Left colon (tissue), 2 donors: ENCODE data around the gene IFRD2. TPM values are rescaled to one million over a fixed set of nuclear protein-coding genes. Genes with fewer than 3 reads are reported as not detected.

Source experiments
- ATAC-seq: fragments of 200-7000 bp; cut with Tn5 transposase; one replicate; pipeline ENCODE4 v1.9.1; 2020; ENCODE audit warnings: mild to moderate bottlenecking, moderate library complexity
- DNase-seq, 2 donors: peaks; one replicate each; pipeline ENCODE4 v3.0.0-alpha.2; 2020
- intact Hi-C, 2 donors: fragments of 100-400 bp; cut with DNase I in 1 of 2; cut with micrococcal nuclease in 1 of 2; formaldehyde crosslinking; loops; one replicate each; pipeline versions ENCODE4 v1.11.2 to v1.14.0; 2022; cut with DNase I, micrococcal nuclease
- long read RNA-seq: library from polyadenylated mRNA; unstranded; transcript quantifications from one replicate; pipeline ENCODE4 v2.0.0, GENCODE V29; 2021
- total RNA-seq, 2 donors: library from RNA; stranded (reverse); fragmentation: NEBNext Ultra II Directional; extraction: Animal tissue kit (Norgen Biotek cat#: 25700); gene quantifications; one replicate each; pipeline ENCODE4 v1.2.1, GENCODE V29; 2021
- donor health status: DM: no; HTN: no; CAD: no.
- donor health status: DM: yes; HTN: yes; CAD: no.

Gene IFRD2, protein sequence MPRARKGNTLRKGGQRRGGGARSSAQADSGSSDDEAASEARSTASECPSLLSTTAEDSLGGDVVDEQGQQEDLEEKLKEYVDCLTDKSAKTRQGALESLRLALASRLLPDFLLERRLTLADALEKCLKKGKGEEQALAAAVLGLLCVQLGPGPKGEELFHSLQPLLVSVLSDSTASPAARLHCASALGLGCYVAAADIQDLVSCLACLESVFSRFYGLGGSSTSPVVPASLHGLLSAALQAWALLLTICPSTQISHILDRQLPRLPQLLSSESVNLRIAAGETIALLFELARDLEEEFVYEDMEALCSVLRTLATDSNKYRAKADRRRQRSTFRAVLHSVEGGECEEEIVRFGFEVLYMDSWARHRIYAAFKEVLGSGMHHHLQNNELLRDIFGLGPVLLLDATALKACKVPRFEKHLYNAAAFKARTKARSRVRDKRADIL
- 10 to 100 TPM; 48.8 to 68.6 TPM for total RNA-seq
- long read RNA-seq, transcript IFRD2-202 (12 exons, 2,109 nt) = major isoform, 168 of 240 reads
- long read RNA-seq, partial matches to known transcripts = 22 of 240 reads
- long read RNA-seq, other reads (novel, unspliced or antisense) = 49 of 240 reads

DNA sequence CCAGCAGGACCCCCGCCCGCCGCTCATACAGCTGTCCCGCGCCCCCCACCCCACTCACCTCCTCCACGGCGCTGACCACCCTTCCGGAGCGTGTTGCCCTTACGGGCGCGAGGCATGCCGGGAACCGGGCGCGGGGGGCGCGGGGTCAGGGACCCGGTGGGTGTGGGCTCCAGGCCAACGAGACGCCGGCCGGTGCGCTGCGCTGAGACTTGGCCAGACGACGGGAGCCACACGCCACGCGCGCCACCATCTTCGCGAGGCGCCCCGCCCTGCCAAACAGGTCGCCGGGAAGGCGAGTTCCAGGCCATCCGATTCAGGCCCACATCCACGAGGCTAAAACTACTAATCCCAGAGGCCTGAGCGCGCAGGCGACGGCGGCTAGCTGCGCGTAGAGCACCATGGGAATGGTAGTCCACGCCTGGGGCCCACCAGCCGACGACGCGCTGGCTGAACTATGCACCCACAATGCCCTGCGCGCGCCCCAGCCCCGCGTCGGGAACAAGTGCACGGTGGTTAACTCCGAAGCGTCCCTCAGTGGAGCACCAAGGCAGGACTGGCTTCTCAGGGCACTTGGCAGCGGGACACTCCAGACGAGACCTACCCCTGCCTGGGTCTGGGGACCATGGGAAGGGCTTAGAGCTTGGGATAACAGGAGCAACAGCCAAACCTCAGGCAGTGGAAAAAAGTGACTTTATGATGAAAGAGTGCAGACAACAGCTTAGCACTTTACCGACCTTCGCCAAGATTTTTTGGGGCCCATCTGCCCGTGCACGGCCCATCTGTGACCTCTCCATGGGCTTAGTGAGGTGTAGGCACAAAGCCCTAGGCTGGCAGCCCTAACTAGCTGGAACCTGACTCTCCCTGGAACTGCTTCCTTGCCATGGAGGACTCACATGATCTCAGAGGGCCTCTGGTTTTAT, at the start of gene IFRD2:
Gene IFRD2, minus strand, starts transcription at position 271 of the 920 bp plus-strand sequence. Its CDS starts 155 bp downstream, at position 116.
- intact Hi-C loops = no loop called here
- ATAC-seq = peak; percentile 88

DNA sequence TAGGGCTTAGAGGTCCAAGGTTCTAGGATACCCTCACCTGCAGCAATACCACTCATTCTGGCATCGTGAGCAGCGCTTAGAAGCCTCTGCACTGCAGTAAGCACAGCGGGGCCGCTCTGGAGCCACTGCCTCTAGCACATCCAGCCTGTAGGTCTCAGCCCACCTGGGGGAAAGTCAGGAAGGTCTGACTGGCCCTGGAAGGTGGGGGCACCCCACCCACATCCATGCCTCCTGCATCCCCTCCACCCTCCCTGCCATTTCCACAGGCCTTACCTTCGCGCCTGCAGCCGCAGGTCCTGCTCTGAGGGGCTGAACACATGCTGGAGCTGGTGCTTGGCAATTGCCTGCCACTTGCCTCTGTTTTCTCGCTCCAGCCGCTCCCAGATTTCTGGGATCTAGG, 49.3 kb upstream of the IFRD2 start:
- DNase-seq = no peak

More for the DNA sequence above, at the start of gene IFRD2:
- DNase-seq = peak; percentile 97 to 98

DNA sequence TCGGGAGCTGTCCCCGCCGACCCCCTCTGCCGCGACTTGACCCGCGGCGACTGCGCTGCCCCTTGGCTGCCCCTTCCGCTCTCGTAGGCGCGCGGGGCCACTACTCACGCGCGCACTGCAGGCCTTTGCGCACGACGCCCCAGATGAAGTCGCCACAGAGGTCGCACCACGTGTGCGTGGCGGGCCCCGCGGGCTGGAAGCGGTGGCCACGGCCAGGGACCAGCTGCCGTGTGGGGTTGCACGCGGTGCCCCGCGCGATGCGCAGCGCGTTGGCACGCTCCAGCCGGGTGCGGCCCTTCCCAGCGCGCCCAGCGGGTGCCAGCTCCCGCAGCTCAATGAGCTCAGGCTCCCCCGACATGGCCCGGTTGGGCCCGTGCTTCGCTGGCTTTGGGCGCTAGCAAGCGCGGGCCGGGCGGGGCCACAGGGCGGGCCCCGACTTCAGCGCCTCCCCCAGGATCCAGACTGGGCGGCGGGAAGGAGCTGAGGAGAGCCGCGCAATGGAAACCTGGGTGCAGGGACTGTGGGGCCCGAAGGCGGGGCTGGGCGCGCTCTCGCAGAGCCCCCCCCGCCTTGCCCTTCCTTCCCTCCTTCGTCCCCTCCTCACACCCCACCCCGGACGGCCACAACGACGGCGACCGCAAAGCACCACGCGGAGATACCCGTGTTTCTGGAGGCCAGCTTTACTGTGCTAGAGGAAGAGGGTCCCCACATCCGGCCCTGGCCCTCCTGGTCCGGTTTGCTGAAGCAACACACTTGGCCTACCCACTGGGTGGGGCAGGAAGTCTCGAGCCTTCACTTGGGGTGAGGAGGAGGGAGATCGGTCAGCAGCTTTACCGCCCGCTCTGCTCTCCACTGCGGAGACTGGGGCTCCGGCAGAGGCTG, 48.5 kb upstream of the IFRD2 start, which contains the start of gene RASSF1:
Gene RASSF1, minus strand, starts transcription at position 389 of the 882 bp plus-strand sequence. Its CDS starts 31 bp downstream, at position 358.
- intact Hi-C loops = no loop called here
- ATAC-seq (peak; percentile 33), DNase-seq (peak; percentile 79 to 84)

More for the DNA sequence above, 49.3 kb upstream of the IFRD2 start:
- intact Hi-C loops = no loop called here
- ATAC-seq = no peak

DNA sequence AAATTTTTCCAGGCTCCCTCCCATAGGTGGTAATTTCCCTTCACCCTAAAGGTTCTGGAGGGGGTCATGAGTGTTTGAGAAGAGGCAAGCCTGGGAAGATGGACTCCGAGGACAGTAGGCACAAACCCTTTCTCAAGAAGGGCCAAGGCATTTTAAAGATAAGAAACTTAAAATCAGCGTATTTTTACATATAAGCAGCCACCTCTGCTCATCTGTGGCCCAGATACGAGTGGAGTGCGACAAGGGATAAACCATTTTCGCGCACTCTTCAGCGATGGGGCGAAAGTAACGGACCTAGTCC, 47.9 kb upstream of the IFRD2 start:
- ATAC-seq = no peak
- no peak for DNase-seq
- intact Hi-C loops = no loop called here

DNA sequence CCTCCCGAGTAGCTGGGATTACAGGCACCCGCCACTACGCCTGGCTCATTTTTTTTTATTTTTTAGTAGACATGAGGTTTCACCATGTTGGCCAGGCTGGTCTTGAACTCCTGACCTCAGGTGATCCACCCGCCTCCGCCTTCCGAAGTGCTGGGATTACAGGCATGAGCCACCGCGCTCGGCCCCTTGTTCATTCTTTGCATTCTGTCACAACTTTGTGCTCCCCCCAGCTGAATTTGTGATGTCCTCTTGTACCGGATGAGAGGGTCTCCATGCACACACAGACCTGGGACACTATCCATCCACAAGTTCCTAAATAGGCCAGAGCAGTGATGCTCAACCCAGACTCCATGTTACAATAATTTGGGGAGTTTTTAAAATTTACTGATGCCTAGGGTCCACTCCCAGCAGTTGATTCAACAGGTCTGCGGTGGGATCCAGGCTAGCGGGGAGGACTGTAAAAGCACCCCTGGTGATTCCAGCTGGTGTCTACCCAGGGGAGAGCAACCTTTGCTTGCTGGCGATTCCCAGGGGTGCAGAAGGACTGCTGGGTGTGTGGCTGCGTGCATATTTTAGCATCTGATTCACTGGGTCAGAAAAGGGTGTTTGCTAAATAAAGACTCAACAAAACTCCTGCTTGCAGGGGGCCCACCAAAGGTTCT, 47.4 kb upstream of the IFRD2 start:
- intact Hi-C loops = no loop called here
- DNase-seq (no peak), ATAC-seq (no peak)

DNA sequence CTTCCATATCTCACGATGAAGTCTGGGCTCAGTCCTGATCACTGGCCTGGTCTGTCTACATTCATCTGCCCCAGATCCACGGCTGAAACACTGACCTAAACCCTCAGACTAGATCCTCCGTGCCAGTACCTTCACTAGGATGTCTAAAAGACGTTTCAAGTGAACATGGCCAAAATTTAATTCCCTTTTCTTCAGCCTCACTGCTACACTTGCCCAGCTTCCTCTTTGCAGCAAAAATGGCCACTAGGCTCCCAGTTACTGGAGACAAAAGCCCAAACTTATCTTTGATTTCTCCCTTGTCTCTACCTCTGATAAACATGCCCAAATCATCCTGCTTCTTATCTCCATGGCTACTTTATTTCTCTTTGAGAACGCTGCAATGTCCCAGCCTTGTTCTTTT, 46.7 kb upstream of the IFRD2 start:
- ATAC-seq = no peak
- intact Hi-C loops = no loop called here
- no peak for DNase-seq

DNA sequence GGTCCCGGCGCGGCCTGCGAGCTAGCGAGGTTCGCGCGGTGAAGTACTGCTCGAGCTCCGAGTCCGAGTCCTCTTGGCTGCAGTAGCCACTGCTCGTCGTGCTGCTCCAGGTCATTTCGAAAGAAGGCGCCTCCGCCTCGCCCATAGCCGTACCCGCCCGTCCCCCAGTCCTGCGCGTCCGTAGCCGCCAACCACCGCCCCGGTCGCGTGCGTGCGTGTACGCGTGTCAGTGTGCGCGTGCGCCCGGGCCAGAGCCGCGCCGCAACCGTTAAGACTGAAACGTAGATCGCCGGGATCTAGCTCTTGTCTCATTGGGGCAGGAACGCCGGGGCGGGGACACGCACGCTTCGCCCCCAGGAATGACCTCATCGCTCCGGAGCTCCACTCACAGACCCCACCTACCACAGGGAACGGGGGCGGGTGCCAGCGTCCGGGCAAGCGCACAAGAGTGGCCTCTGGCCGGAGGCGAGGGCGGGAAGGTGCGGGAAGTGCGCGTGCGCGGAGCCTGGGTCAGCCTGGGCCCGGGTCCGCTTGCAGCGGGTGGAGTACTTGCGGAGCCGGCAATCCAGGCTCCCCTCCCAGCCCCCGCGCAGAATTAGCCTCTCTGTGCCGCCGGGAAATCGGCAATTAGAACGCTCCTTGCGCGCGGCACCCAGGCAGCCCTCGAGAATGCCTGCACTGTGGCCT, 45.1 kb upstream of the IFRD2 start:
- ATAC-seq (peak; percentile 83), DNase-seq (peak; percentile 99 to 100)
- intact Hi-C loops = no loop called here

DNA sequence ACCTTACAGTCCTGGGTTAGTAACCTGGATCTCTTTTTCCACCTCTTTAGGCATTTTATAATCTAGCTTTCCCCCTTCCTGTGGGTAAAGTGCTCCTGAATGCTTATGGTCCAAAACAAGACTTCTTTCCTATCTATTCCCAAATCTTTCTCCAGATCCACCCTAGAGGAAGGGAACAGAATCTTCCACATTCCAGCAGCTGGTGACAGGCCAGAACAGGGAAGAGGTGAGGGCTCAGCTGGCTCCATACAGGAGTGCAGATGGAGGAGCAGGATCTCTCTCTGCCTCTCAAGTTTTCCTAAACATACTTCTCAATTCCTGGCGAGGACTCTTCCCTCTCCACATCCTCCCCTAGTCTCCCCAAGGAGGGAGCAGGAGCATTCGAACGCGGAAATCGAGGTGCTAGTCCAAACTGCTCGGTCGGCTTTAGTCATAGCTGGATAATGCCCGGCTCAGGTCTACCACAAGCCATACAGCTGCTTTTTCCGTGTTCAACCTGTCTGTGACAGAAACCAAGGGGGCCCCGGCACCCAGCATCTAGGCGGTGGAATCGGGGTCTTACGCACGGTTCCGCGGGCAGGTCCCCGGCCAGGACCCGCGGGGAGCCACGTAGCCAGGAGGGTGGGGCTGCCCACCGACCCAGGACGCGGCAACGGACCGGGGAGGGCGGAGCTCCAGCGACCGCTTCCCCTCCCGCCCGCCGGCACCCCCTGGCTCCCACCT, 44.4 kb upstream of the IFRD2 start:
- intact Hi-C loops = no loop called here
- ATAC-seq = peak; percentile 7
- DNase-seq = no peak

DNA sequence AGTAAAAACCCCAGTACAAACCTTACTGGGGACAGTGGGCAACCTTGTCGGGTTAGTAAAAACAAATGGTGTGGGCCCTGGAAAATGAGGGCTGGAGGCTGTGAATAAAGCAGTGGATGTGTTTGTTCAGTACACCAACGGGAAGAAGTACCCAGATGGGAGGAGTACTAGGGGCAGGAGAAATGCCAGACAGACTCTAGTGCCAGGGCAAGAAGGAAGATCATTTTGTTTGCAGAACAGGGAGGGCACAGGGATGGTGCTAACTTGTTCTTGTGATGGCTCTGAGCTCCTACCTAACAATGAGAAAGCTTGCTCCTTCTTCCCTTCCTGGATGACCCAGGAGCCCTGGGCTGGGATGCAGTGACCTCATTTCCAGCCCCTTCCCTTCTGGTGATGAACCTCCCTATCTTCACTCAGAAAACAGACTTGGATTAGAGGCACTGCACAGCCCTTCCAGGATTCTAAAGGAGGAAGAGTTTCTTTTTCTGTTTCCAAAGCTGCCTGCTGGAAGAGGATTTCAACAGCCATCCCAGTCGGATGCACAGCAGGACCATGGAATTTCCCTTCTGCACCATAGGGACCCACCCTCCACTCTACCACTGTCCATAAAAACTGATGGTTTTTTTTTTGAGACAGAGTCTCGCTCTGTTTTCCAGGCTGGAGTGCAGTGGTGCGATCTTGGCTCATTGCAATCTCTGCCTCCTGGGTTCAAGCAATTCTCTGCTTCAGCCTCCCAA, 42.3 kb upstream of the IFRD2 start:
- intact Hi-C loops = no loop called here
- ATAC-seq (no peak), DNase-seq (no peak)

DNA sequence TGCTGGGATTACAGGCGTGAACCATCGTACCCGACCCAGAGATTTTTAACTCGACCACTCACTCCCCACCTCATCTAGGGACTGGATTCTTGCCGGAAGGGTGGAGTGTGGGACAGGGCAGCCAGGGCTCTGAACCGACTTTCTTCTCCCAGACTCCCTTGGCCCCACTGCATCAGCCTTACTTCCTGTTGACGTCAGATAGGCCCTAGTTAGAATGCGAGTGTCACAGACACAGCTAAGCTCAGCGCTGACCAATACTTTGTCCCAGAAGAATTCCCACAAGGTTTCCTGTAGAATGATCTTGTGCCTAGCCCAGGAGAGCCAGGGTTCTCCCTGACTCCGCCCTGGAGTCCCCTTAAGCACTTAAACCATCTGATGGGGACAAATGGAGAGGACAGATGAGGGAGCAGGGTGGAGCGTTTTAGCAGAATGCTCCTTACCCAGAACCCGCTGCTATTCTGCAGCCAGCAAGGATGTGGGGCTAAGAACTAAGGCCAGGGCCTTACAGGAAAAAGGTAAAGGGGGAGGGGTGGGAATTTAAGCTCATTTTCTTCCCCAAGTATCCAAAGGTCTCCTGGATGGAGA, 41.6 kb upstream of the IFRD2 start:
- DNase-seq (no peak), ATAC-seq (no peak)
- intact Hi-C loops = no loop called here

DNA sequence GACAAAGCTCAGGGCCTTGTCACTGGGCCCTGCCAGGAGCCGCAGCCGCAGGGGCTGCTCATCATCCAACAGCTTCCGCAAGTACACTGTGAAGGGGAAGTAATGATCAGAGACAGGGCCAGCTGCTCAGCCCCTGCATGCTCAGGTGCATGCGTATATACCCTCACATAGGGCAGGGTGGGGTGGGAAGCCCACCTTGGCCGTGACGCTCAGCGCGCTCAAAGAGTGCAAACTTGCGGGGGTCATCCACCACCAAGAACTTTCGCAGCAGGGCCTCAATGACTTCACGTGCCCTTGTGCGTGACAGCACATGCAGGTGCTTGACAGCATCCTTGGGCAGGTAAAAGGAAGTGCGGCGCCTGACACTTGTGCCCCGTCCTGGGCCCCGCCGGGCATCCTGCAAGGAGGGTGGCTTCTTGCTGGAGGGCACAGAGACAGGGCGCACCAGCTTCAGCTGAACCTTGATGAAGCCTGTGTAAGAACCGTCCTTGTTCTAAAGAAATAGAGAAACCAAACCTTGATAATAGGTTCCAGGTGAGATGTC, 39.2 kb upstream of the IFRD2 start:
- intact Hi-C loops = no loop called here

DNA sequence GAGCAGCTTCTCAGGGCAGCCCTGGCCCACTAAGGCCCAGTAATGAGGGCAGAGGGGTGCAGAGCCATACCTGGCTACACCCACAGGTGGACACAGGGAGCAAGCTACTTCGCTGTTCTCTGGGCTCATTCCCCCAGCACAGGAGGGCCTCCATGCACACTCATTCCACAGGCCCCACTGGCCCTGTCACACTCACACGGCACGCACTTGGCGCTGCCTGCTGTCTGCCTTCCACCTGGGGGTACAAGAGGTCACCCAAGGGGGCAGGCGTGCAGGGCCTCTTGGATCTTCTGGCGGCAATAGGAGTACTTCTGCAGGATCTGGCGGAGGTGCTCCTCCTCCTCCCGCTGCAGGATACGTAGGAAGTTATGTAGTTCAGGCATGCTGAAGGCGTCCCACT, 38.1 kb upstream of the IFRD2 start:
- intact Hi-C loops = no loop called here
- peak in 1 of 2 donors; percentile 24 for DNase-seq
- ATAC-seq = no peak

More for the DNA sequence above, 39.2 kb upstream of the IFRD2 start:
- ATAC-seq (no peak), DNase-seq (no peak)

DNA sequence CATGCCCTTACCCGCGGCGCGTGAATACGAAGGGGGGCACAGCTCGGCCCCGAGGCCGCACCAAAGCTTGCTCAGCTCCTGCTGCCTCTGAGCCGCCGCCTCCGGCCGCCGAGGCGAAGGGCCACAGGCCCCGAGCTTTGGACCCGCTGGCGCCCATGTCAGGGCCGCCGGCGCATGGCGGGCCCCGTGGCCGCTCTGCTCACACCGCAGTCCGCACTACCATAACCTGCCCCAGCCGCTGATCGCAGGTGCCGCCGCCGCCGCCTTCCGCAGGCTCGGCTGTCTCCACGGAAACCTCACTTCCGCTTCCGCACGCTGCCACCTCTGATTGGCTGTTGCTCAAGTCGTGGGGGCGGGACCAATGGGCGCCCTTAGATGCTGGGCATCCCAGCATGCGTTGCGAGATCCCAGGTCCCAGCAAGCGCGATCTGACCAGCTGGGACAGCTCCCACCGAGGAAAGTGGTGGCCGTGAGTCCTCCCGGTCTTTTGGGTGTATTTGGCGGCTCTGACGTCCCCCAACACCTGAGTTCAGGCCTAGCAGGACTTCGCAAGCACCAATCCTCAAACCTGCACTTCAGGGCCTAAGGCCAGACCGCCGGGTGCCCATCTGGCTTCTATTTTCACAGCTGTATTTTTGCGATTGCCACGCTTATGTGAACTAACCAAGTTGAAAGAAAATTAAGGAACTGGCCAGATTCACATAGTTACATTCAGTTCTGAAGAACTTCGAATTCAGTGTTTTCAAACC, 35.9 kb upstream of the IFRD2 start, which contains the start of gene TUSC2:
Gene TUSC2, minus strand, starts transcription at position 281 of the 749 bp plus-strand sequence. Its CDS starts 124 bp downstream, at position 157.
- peak; percentile 93 for ATAC-seq
- intact Hi-C loops = no loop called here
- peak; percentile 97 to 99 for DNase-seq

DNA sequence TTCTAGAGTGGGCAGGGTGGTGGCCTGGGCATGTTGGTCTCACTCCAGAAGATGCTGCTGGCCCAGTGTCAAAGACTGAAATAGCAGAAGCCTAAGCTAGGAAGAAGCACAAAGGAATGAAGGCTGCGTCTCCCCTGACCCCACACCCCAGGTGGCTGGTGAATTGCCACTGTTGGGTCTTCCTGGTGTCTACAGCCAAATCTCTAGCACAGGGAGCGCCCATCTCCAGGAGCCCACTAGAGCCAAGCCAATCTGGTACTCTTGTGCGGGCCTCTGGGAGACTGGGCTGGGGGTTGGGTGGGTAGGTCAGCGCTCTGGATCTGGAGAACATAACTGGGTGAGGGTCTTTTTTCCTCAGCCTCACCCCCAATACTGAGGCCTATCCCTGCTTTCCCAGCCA, 34.9 kb upstream of the IFRD2 start:
- intact Hi-C loops = no loop called here
- ATAC-seq (no peak), DNase-seq (no peak)

DNA sequence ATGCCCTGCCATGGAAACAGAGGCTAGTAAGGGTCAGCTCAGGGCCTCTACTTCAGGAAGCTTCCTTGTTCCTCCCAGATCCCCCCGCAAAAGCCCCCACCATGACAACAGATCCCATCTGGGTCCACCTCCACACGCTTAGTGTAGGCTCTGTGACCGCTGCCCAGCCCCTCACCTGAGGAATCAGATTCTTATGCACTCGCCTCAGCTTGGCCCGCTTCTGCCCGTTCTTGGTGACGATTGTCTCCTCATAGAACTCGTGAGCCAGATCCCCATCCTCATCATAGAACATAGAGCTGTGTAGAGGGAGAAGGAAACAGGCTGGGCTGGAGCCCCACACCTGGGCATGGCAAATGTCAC, 33.9 kb upstream of the IFRD2 start:
- DNase-seq = no peak
- intact Hi-C loops = no loop called here
- no peak for ATAC-seq
